Left forelimb (tissue), 1 donor: ENCODE measurements around the gene SPECC1L.

Experiments used
- DNase-seq: peaks from one replicate; pipeline ENCODE4 v3.0.0-alpha.2; 2018; ENCODE audit warnings: low spot score

The SPECC1L gene

GRCh38 chr22:24359452-24360120, 89.0 kb downstream of the SPECC1L start:
- no peak for DNase-seq

GRCh38 chr22:24361976-24362646, 91.5 kb downstream of the SPECC1L start:
- DNase-seq = no peak

- DNase-seq = no peak
These were observed 92.6 kb downstream of the SPECC1L start for GRCh38 chr22:24363243-24363642.

- no peak for DNase-seq
These were observed 96.1 kb downstream of the SPECC1L start for GRCh38 chr22:24366701-24367100.

GRCh38 chr22:24367841-24368240, 97.2 kb downstream of the SPECC1L start:
- DNase-seq = no peak

- no peak for DNase-seq
These were observed 99.8 kb downstream of the SPECC1L start for GRCh38 chr22:24370401-24370800.

GRCh38 chr22:24376002-24376401, 105.4 kb downstream of the SPECC1L start:
- no peak for DNase-seq

- DNase-seq = no peak
These were observed 106.0 kb downstream of the SPECC1L start for GRCh38 chr22:24376586-24376985.

GRCh38 chr22:24379536-24379935, 108.9 kb downstream of the SPECC1L start:
- no peak for DNase-seq

- DNase-seq = no peak
These were observed 109.7 kb downstream of the SPECC1L start for GRCh38 chr22:24380220-24380904.

GRCh38 chr22:24380905-24381230, 110.2 kb downstream of the SPECC1L start:
- DNase-seq = no peak

- no peak for DNase-seq
These were observed 112.4 kb downstream of the SPECC1L start for GRCh38 chr22:24383061-24383460.

- no peak for DNase-seq
These were observed 113.5 kb downstream of the SPECC1L start for GRCh38 chr22:24384131-24384530.

GRCh38 chr22:24386937-24387471, 116.4 kb downstream of the SPECC1L start:
- no peak for DNase-seq

- no peak for DNase-seq
These were observed 119.0 kb downstream of the SPECC1L start for GRCh38 chr22:24389680-24390079.

GRCh38 chr22:24390156-24390555, 119.5 kb downstream of the SPECC1L start:
- no peak for DNase-seq

GRCh38 chr22:24390576-24390975, 119.9 kb downstream of the SPECC1L start:
- no peak for DNase-seq

- no peak for DNase-seq
These were observed 121.2 kb downstream of the SPECC1L start for GRCh38 chr22:24391836-24392217.

- no peak for DNase-seq
These were observed 121.7 kb downstream of the SPECC1L start for GRCh38 chr22:24392218-24392931.

- DNase-seq = no peak
These were observed 122.5 kb downstream of the SPECC1L start for GRCh38 chr22:24393012-24393559.

- no peak for DNase-seq
These were observed 123.2 kb downstream of the SPECC1L start for GRCh38 chr22:24393848-24394247.

GRCh38 chr22:24394254-24394653, 123.6 kb downstream of the SPECC1L start:
- no peak for DNase-seq
